HepG2 (cell line): ENCODE data around the gene SUSD6. TPM values are rescaled to one million over a fixed set of nuclear protein-coding genes. Genes with fewer than 3 reads are reported as not detected.
A peak's percentile ranks its signal among the peaks of the same experiment; 100 is the strongest.

Experiments
- BORCS8-MEF2B ChIP-seq: sonication (generic); formaldehyde crosslinking; IDR thresholded peaks from 2 replicates; pipeline ENCODE4 v1.8.0; 2022; ENCODE audit warnings: mild to moderate bottlenecking, missing genetic modification reagents
- CCDC6 ChIP-seq: sonication (generic); formaldehyde crosslinking; IDR thresholded peaks from 2 replicates; pipeline ENCODE4 v1.8.1; 2022; ENCODE audit warnings: mild to moderate bottlenecking, missing genetic modification reagents, moderate library complexity
- DMAP1 ChIP-seq: IDR thresholded peaks from 2 replicates; pipeline ENCODE4 v1.6.1; 2016
- ELF3 ChIP-seq: IDR thresholded peaks from 2 replicates; pipeline ENCODE4 v1.6.1; 2016; ENCODE audit warnings: missing genetic modification reagents, missing compliant biosample characterization
- KDM3A ChIP-seq: IDR thresholded peaks from 2 replicates; pipeline ENCODE4 v1.6.1; 2018; ENCODE audit warnings: low read depth, missing compliant biosample characterization
- KDM6A ChIP-seq: IDR thresholded peaks from 2 replicates; pipeline ENCODE4 v1.6.1; 2016; ENCODE audit warnings: low read depth
- MEF2D ChIP-seq: sonication (generic); formaldehyde crosslinking; IDR thresholded peaks from 2 replicates; pipeline ENCODE4 v1.5.1; 2020; ENCODE audit warnings: mild to moderate bottlenecking, missing genetic modification reagents
- MXD4 ChIP-seq: IDR thresholded peaks from 2 replicates; pipeline ENCODE4 v1.6.1; 2016; ENCODE audit warnings: mild to moderate bottlenecking, missing biosample characterization, missing genetic modification reagents
- NR1H2 ChIP-seq: sonication (generic); formaldehyde crosslinking; IDR thresholded peaks from 2 replicates; pipeline ENCODE4 v1.8.1; 2022; ENCODE audit warnings: low read depth, missing genetic modification reagents, borderline replicate concordance
- PHF8 ChIP-seq: sonication (generic); formaldehyde crosslinking; IDR thresholded peaks from 2 replicates; pipeline ENCODE4 v1.5.0; 2020; ENCODE audit warnings: missing genetic modification reagents
- PRMT3 ChIP-seq: sonication (generic); formaldehyde crosslinking; IDR thresholded peaks from 2 replicates; pipeline ENCODE4 v1.8.1; 2022; ENCODE audit warnings: low read depth, mild to moderate bottlenecking, moderate library complexity, missing genetic modification reagents, borderline replicate concordance
- TBX2 ChIP-seq: sonication (generic); formaldehyde crosslinking; IDR thresholded peaks from 2 replicates; pipeline ENCODE4 v1.5.0; 2020; ENCODE audit warnings: missing genetic modification reagents, mild to moderate bottlenecking, borderline replicate concordance
- TEAD3 ChIP-seq: optimal IDR thresholded peaks from 2 replicates; pipeline ENCODE3; 2016; ENCODE audit warnings: borderline replicate concordance
- ZFY ChIP-seq: sonication (generic); formaldehyde crosslinking; IDR thresholded peaks from 2 replicates; pipeline ENCODE4 v1.4.0; 2020; ENCODE audit warnings: missing genetic modification reagents
- ZNF230 ChIP-seq: sonication (generic); formaldehyde crosslinking; IDR thresholded peaks from 2 replicates; pipeline ENCODE4 v1.4.0; 2020; ENCODE audit warnings: mild to moderate bottlenecking, missing genetic modification reagents
- ZNF841 ChIP-seq: sonication (generic); formaldehyde crosslinking; IDR thresholded peaks from 2 replicates; pipeline ENCODE4 v1.8.1; 2023; ENCODE audit warnings: missing genetic modification reagents, borderline replicate concordance
- polyA plus RNA-seq, 8 experiments: library from polyadenylated mRNA; depleted of rRNA in 3 of 8; stranded (reverse) in 7 of 8; unstranded in 1 of 8; fragments of >200 nt; fragmentation: Illumina TruSeq in 4 of 8; extraction: Trizol in 4 of 8; gene quantifications; 2 replicates each; pipeline versions ENCODE4 v1.2.1 to v1.2.3, GENCODE V29; 2011 to 2016; ENCODE audit warnings: low read depth in 4 of 8, missing spikeins in 1 of 8, mixed read lengths in 1 of 8; ENCODE audit not compliant: insufficient read depth in 1 of 8
- total RNA-seq, 5 experiments: library from RNA; depleted of rRNA; stranded (reverse); fragments of >200 nt; fragmentation: Illumina TruSeq; extraction: Trizol; gene quantifications; 2 replicates each; pipeline ENCODE4 v1.2.3, GENCODE V29; 2016; ENCODE audit warnings: low read depth in 1 of 5
- TF ChIP-seq, protein P1 (sequence below): sonication (generic); formaldehyde crosslinking; IDR thresholded peaks from 2 replicates; pipeline ENCODE4 v1.4.0; 2020; ENCODE audit warnings: missing genetic modification reagents
- TF ChIP-seq, protein P2 (sequence below): sonication (generic); formaldehyde crosslinking; IDR thresholded peaks from 2 replicates; pipeline ENCODE4 v1.5.1; 2020; ENCODE audit warnings: mild to moderate bottlenecking, missing genetic modification reagents, moderate library complexity
- TF ChIP-seq, protein P3 (sequence below): sonication (generic); formaldehyde crosslinking; IDR thresholded peaks from 2 replicates; pipeline ENCODE4 v1.8.0; 2022; ENCODE audit warnings: mild to moderate bottlenecking, missing genetic modification reagents, moderate library complexity

Gene SUSD6
- total and polyA plus RNA-seq, 2 of the 13 experiments (the other 11 are each of a cell fraction or from before 2014, with no cell fraction given), result 7.2 to 7.4 TPM

DNA sequence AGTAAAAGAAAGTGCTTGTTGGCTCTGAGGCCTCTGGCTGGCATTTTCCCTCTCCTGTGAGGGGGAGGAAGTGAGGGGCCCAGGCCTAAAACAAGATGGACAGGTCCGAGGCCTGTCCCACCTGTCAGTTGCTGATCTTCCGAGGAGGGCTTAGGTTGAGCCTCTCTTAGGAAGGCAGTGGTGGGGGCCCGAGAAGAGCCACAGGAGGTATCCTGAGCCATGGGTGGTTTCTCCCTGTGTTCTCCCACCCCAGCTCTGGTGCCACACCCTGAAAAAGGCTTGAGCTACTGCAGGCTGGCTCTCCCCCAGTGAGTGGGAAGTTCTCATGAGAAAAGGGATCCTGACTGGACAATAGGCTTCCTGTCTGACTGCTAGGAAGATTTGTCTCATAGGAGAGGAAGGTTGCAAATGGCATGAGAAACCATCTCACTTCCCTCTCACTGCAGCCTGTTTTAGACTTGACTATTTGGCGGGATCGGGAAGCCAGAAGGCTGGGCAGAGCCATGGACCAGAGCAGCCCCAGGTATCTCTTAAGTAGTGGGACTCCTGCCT is 83.4 kb downstream of the SUSD6 start (continued):
- TF ChIP-seq ZFY (CRISPR knock-in tag) (peak; percentile 34), KDM6A (CRISPR knock-in tag) (no peak), ZNF230 (CRISPR knock-in tag) (0 out of 2 replicates have a peak, but pooled peaks have one; percentile 12), NR1H2 (CRISPR knock-in tag) (no peak), MEF2D (CRISPR knock-in tag) (0 out of 2 replicates have a peak, but pooled peaks have one; percentile 1), TEAD3 (no peak), BORCS8-MEF2B (CRISPR knock-in tag) (no peak), PHF8 (CRISPR knock-in tag) (peak; percentile 6; the same call in 1 of the 2 replicates), MXD4 (CRISPR knock-in tag) (peak; percentile 37; the same call in 1 of the 2 replicates), TBX2 (CRISPR knock-in tag) (peak; percentile 30; the same call in 1 of the 2 replicates), CCDC6 (CRISPR knock-in tag) (0 out of 2 replicates have a peak, but pooled peaks have one; percentile 7), PRMT3 (no peak), ZNF841 (CRISPR knock-in tag) (no peak), ELF3 (no peak), KDM3A (CRISPR knock-in tag) (0 out of 2 replicates have a peak, but pooled peaks have one; percentile 2), DMAP1 (CRISPR knock-in tag) (0 out of 2 replicates have a peak, but pooled peaks have one; percentile 8)
- TF ChIP-seq, protein P1, sequence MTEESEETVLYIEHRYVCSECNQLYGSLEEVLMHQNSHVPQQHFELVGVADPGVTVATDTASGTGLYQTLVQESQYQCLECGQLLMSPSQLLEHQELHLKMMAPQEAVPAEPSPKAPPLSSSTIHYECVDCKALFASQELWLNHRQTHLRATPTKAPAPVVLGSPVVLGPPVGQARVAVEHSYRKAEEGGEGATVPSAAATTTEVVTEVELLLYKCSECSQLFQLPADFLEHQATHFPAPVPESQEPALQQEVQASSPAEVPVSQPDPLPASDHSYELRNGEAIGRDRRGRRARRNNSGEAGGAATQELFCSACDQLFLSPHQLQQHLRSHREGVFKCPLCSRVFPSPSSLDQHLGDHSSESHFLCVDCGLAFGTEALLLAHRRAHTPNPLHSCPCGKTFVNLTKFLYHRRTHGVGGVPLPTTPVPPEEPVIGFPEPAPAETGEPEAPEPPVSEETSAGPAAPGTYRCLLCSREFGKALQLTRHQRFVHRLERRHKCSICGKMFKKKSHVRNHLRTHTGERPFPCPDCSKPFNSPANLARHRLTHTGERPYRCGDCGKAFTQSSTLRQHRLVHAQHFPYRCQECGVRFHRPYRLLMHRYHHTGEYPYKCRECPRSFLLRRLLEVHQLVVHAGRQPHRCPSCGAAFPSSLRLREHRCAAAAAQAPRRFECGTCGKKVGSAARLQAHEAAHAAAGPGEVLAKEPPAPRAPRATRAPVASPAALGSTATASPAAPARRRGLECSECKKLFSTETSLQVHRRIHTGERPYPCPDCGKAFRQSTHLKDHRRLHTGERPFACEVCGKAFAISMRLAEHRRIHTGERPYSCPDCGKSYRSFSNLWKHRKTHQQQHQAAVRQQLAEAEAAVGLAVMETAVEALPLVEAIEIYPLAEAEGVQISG (CRISPR knock-in tag), result peak; percentile 5; the same call in 1 of the 2 replicates
- TF ChIP-seq, protein P2, sequence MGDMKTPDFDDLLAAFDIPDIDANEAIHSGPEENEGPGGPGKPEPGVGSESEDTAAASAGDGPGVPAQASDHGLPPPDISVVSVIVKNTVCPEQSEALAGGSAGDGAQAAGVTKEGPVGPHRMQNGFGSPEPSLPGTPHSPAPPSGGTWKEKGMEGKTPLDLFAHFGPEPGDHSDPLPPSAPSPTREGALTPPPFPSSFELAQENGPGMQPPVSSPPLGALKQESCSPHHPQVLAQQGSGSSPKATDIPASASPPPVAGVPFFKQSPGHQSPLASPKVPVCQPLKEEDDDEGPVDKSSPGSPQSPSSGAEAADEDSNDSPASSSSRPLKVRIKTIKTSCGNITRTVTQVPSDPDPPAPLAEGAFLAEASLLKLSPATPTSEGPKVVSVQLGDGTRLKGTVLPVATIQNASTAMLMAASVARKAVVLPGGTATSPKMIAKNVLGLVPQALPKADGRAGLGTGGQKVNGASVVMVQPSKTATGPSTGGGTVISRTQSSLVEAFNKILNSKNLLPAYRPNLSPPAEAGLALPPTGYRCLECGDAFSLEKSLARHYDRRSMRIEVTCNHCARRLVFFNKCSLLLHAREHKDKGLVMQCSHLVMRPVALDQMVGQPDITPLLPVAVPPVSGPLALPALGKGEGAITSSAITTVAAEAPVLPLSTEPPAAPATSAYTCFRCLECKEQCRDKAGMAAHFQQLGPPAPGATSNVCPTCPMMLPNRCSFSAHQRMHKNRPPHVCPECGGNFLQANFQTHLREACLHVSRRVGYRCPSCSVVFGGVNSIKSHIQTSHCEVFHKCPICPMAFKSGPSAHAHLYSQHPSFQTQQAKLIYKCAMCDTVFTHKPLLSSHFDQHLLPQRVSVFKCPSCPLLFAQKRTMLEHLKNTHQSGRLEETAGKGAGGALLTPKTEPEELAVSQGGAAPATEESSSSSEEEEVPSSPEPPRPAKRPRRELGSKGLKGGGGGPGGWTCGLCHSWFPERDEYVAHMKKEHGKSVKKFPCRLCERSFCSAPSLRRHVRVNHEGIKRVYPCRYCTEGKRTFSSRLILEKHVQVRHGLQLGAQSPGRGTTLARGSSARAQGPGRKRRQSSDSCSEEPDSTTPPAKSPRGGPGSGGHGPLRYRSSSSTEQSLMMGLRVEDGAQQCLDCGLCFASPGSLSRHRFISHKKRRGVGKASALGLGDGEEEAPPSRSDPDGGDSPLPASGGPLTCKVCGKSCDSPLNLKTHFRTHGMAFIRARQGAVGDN, result peak; percentile 61
- TF ChIP-seq, protein P3, sequence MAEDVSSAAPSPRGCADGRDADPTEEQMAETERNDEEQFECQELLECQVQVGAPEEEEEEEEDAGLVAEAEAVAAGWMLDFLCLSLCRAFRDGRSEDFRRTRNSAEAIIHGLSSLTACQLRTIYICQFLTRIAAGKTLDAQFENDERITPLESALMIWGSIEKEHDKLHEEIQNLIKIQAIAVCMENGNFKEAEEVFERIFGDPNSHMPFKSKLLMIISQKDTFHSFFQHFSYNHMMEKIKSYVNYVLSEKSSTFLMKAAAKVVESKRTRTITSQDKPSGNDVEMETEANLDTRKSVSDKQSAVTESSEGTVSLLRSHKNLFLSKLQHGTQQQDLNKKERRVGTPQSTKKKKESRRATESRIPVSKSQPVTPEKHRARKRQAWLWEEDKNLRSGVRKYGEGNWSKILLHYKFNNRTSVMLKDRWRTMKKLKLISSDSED, result no peak
